Measurements from ENCODE around the gene LRRTM4.

GRCh38 chr2:77108915-77109314 lies 413.3 kb downstream of the LRRTM4 start:
- TF ChIP-seq, protein P1, sequence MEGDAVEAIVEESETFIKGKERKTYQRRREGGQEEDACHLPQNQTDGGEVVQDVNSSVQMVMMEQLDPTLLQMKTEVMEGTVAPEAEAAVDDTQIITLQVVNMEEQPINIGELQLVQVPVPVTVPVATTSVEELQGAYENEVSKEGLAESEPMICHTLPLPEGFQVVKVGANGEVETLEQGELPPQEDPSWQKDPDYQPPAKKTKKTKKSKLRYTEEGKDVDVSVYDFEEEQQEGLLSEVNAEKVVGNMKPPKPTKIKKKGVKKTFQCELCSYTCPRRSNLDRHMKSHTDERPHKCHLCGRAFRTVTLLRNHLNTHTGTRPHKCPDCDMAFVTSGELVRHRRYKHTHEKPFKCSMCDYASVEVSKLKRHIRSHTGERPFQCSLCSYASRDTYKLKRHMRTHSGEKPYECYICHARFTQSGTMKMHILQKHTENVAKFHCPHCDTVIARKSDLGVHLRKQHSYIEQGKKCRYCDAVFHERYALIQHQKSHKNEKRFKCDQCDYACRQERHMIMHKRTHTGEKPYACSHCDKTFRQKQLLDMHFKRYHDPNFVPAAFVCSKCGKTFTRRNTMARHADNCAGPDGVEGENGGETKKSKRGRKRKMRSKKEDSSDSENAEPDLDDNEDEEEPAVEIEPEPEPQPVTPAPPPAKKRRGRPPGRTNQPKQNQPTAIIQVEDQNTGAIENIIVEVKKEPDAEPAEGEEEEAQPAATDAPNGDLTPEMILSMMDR (IDR thresholded peaks at IDR 0.05 in 4 of 5, conservative IDR thresholded peaks at IDR 0.05 in 1 of 5): no peak
- TF ChIP-seq POLR2A (IDR thresholded peaks at IDR 0.05): no peak

All from gastrocnemius medialis (tissue), 4 donors.